ENCODE measurements around the gene ATXN10. TPM values are rescaled to one million over a fixed set of nuclear protein-coding genes. Genes with fewer than 3 reads are reported as not detected.

Gene ATXN10
- total and polyA plus RNA-seq, 2 experiments from 2014 or later: 99.0 to 163 TPM

DNA sequence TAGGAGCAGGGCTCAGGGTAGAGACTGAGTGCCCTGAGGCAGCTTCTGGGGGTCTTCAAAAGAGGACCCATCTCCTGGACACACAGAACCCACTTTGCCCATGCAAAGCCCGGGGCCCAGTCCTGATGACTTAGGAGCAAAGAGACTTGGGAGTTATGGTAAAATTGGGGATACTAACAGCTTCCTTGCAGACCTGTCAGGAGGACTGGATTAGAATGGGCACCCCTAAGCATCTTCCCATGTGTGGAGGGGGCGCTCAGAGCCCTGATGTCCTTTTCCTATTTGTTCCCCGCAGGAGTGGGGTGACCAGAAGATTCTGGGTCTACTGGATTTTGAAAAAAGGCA, 205.4 kb downstream of the ATXN10 start:
- H3K9me3 Mint-ChIP-seq: no peaks in the 10 kb centered on the region; the same call in 2 of the 3 replicates
- H3K79me2 ChIP-seq (replicated peaks; ENCODE audit: insufficient read depth): no peaks in the 10 kb centered on the region
- no peaks in the 10 kb centered on the region for H3K27me3 ChIP-seq (ENCODE audit: insufficient read depth)
- no peak overlapping the region for H3K4me3 ChIP-seq
- H3K36me3 ChIP-seq (ENCODE audit: insufficient read depth): no peaks in the 10 kb centered on the region
- ATAC-seq: no peak
- H3K27me3 Mint-ChIP-seq (ENCODE audit: insufficient read depth, low read depth, poor library complexity): peaks cover 33% of the 10 kb centered on the region
- TF ChIP-seq NANOG (IDR thresholded peaks at IDR 0.05; ENCODE audit: borderline replicate concordance) (no peak), EZH2phosphoT487 (IDR thresholded peaks at IDR 0.05; ENCODE audit: unreplicated experiment) (no peak), STAT1 (IDR thresholded peaks at IDR 0.05; ENCODE audit: unreplicated experiment) (no peak), ZNF331 (CRISPR knock-in tag; IDR thresholded peaks at IDR 0.05; ENCODE audit: low read depth) (no peak), ZNF114 (CRISPR knock-in tag; IDR thresholded peaks at IDR 0.05) (no peak), CREB1 (CRISPR knock-in tag; IDR thresholded peaks at IDR 0.05; ENCODE audit: low read depth) (no peak), JUNB (IDR thresholded peaks at IDR 0.05; ENCODE audit: unreplicated experiment) (no peak), EZH2 (IDR thresholded peaks at IDR 0.05; ENCODE audit: low read depth, unreplicated experiment) (no peak), POLR2AphosphoS5 (IDR thresholded peaks at IDR 0.05; ENCODE audit: low read depth) (no peak)
- TF ChIP-seq, protein P1, sequence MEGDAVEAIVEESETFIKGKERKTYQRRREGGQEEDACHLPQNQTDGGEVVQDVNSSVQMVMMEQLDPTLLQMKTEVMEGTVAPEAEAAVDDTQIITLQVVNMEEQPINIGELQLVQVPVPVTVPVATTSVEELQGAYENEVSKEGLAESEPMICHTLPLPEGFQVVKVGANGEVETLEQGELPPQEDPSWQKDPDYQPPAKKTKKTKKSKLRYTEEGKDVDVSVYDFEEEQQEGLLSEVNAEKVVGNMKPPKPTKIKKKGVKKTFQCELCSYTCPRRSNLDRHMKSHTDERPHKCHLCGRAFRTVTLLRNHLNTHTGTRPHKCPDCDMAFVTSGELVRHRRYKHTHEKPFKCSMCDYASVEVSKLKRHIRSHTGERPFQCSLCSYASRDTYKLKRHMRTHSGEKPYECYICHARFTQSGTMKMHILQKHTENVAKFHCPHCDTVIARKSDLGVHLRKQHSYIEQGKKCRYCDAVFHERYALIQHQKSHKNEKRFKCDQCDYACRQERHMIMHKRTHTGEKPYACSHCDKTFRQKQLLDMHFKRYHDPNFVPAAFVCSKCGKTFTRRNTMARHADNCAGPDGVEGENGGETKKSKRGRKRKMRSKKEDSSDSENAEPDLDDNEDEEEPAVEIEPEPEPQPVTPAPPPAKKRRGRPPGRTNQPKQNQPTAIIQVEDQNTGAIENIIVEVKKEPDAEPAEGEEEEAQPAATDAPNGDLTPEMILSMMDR (conservative IDR thresholded peaks at IDR 0.05; ENCODE audit: low read depth in 2 of 2): no peak
- TF ChIP-seq, protein P2, sequence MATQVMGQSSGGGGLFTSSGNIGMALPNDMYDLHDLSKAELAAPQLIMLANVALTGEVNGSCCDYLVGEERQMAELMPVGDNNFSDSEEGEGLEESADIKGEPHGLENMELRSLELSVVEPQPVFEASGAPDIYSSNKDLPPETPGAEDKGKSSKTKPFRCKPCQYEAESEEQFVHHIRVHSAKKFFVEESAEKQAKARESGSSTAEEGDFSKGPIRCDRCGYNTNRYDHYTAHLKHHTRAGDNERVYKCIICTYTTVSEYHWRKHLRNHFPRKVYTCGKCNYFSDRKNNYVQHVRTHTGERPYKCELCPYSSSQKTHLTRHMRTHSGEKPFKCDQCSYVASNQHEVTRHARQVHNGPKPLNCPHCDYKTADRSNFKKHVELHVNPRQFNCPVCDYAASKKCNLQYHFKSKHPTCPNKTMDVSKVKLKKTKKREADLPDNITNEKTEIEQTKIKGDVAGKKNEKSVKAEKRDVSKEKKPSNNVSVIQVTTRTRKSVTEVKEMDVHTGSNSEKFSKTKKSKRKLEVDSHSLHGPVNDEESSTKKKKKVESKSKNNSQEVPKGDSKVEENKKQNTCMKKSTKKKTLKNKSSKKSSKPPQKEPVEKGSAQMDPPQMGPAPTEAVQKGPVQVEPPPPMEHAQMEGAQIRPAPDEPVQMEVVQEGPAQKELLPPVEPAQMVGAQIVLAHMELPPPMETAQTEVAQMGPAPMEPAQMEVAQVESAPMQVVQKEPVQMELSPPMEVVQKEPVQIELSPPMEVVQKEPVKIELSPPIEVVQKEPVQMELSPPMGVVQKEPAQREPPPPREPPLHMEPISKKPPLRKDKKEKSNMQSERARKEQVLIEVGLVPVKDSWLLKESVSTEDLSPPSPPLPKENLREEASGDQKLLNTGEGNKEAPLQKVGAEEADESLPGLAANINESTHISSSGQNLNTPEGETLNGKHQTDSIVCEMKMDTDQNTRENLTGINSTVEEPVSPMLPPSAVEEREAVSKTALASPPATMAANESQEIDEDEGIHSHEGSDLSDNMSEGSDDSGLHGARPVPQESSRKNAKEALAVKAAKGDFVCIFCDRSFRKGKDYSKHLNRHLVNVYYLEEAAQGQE (IDR thresholded peaks at IDR 0.05; ENCODE audit: unreplicated experiment): no peak
- TF ChIP-seq, protein P3, sequence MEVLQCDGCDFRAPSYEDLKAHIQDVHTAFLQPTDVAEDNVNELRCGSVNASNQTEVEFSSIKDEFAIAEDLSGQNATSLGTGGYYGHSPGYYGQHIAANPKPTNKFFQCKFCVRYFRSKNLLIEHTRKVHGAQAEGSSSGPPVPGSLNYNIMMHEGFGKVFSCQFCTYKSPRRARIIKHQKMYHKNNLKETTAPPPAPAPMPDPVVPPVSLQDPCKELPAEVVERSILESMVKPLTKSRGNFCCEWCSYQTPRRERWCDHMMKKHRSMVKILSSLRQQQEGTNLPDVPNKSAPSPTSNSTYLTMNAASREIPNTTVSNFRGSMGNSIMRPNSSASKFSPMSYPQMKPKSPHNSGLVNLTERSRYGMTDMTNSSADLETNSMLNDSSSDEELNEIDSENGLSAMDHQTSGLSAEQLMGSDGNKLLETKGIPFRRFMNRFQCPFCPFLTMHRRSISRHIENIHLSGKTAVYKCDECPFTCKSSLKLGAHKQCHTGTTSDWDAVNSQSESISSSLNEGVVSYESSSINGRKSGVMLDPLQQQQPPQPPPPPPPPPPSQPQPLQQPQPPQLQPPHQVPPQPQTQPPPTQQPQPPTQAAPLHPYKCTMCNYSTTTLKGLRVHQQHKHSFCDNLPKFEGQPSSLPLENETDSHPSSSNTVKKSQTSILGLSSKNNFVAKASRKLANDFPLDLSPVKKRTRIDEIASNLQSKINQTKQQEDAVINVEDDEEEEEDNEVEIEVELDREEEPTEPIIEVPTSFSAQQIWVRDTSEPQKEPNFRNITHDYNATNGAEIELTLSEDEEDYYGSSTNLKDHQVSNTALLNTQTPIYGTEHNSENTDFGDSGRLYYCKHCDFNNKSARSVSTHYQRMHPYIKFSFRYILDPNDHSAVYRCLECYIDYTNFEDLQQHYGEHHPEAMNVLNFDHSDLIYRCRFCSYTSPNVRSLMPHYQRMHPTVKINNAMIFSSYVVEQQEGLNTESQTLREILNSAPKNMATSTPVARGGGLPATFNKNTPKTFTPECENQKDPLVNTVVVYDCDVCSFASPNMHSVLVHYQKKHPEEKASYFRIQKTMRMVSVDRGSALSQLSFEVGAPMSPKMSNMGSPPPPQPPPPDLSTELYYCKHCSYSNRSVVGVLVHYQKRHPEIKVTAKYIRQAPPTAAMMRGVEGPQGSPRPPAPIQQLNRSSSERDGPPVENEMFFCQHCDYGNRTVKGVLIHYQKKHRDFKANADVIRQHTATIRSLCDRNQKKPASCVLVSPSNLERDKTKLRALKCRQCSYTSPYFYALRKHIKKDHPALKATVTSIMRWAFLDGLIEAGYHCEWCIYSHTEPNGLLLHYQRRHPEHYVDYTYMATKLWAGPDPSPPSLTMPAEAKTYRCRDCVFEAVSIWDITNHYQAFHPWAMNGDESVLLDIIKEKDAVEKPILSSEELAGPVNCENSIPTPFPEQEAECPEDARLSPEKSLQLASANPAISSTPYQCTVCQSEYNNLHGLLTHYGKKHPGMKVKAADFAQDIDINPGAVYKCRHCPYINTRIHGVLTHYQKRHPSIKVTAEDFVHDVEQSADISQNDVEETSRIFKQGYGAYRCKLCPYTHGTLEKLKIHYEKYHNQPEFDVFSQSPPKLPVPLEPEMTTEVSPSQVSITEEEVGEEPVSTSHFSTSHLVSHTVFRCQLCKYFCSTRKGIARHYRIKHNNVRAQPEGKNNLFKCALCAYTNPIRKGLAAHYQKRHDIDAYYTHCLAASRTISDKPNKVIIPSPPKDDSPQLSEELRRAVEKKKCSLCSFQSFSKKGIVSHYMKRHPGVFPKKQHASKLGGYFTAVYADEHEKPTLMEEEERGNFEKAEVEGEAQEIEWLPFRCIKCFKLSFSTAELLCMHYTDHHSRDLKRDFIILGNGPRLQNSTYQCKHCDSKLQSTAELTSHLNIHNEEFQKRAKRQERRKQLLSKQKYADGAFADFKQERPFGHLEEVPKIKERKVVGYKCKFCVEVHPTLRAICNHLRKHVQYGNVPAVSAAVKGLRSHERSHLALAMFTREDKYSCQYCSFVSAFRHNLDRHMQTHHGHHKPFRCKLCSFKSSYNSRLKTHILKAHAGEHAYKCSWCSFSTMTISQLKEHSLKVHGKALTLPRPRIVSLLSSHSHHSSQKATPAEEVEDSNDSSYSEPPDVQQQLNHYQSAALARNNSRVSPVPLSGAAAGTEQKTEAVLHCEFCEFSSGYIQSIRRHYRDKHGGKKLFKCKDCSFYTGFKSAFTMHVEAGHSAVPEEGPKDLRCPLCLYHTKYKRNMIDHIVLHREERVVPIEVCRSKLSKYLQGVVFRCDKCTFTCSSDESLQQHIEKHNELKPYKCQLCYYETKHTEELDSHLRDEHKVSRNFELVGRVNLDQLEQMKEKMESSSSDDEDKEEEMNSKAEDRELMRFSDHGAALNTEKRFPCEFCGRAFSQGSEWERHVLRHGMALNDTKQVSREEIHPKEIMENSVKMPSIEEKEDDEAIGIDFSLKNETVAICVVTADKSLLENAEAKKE (CRISPR knock-in tag; IDR thresholded peaks at IDR 0.05): no peak
- TF ChIP-seq, protein P4, sequence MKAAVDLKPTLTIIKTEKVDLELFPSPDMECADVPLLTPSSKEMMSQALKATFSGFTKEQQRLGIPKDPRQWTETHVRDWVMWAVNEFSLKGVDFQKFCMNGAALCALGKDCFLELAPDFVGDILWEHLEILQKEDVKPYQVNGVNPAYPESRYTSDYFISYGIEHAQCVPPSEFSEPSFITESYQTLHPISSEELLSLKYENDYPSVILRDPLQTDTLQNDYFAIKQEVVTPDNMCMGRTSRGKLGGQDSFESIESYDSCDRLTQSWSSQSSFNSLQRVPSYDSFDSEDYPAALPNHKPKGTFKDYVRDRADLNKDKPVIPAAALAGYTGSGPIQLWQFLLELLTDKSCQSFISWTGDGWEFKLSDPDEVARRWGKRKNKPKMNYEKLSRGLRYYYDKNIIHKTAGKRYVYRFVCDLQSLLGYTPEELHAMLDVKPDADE (IDR thresholded peaks at IDR 0.05): no peak
- H3K4me3 Mint-ChIP-seq: no peak overlapping the region
- H3K36me3 Mint-ChIP-seq (ENCODE audit: low read depth): no peaks in the 10 kb centered on the region
- no peak overlapping the region for H3K27ac ChIP-seq (ENCODE audit: low read depth)
- H3F3A ChIP-seq (replicated peaks; ENCODE audit: low read depth): no peaks in the 10 kb centered on the region
- H3K4me1 ChIP-seq (ENCODE audit: insufficient read depth): peaks cover 9% of the 10 kb centered on the region; the same call in 1 of the 2 replicates
- peaks cover 21% of the 10 kb centered on the region for H3K4me1 Mint-ChIP-seq
- no peak overlapping the region for H2AFZ ChIP-seq
- no peak overlapping the region for H3K4me2 ChIP-seq
- H4K20me1 ChIP-seq (replicated peaks; ENCODE audit: insufficient read depth): no peaks in the 10 kb centered on the region
- no peaks in the 10 kb centered on the region for H3K9me2 ChIP-seq (ENCODE audit: insufficient read depth)
- no peak overlapping the region for H3K27ac Mint-ChIP-seq
- DNase-seq (ENCODE audit: low spot score): no peak

Measured in GM23338 (cell line).